ENCODE results near the gene SAMM50.

- TF ChIP-seq TCF4 (CRISPR knock-in tag; IDR thresholded peaks at IDR 0.05; ENCODE audit: borderline replicate concordance) (no peak), CSDC2 (CRISPR knock-in tag; IDR thresholded peaks at IDR 0.05) (no peak), PATZ1 (CRISPR knock-in tag; IDR thresholded peaks at IDR 0.05; ENCODE audit: borderline replicate concordance) (no peak), TOX (CRISPR knock-in tag; IDR thresholded peaks at IDR 0.05; ENCODE audit: borderline replicate concordance) (no peak), ZFP3 (CRISPR knock-in tag; IDR thresholded peaks at IDR 0.05) (no peak), ZNF70 (CRISPR knock-in tag; IDR thresholded peaks at IDR 0.05) (no peak), ARNTL (CRISPR knock-in tag; IDR thresholded peaks at IDR 0.05; ENCODE audit: borderline replicate concordance, low read depth) (no peak), CREB5 (CRISPR knock-in tag; IDR thresholded peaks at IDR 0.05; ENCODE audit: low read depth) (no peak)
Observed at GRCh38 chr22:43922123-43922522, 33.1 kb upstream of the SAMM50 start.

Data from SK-N-SH treated with all-trans-retinoic acid at 6 μM for 48 hours (cell line).